ENCODE results near the gene SMPD1.

GRCh38 chr11:6418557-6419008, 28.3 kb downstream of the SMPD1 start:
- TF ChIP-seq CTCF (IDR thresholded peaks at IDR 0.05) = no peak
- TF ChIP-seq POLR2AphosphoS5 (IDR thresholded peaks at IDR 0.05) = no peak
- no peak for TF ChIP-seq POLR2A (IDR thresholded peaks at IDR 0.05)

Measured in transverse colon (tissue), 4 donors.